ENCODE data around the gene LGI2. TPM values are rescaled to one million over a fixed set of nuclear protein-coding genes. Genes with fewer than 3 reads are reported as not detected.

Gene LGI2
- total and polyA plus RNA-seq, 4 donors, result 0.05 to 0.19 (median 0.08) TPM; not detected in 1

GRCh38 chr4:24968992-24969391 is 61.8 kb downstream of the LGI2 start (continued):
- TF ChIP-seq FOXA2 (IDR thresholded peaks at IDR 0.05) (no peak), JUND (IDR thresholded peaks at IDR 0.05) (no peak), ZBTB33 (IDR thresholded peaks at IDR 0.05) (no peak), HNF4A (conservative IDR thresholded peaks at IDR 0.05) (no peak)
- TF ChIP-seq, protein P1, sequence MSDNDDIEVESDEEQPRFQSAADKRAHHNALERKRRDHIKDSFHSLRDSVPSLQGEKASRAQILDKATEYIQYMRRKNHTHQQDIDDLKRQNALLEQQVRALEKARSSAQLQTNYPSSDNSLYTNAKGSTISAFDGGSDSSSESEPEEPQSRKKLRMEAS (IDR thresholded peaks at IDR 0.05), result no peak

DNA sequence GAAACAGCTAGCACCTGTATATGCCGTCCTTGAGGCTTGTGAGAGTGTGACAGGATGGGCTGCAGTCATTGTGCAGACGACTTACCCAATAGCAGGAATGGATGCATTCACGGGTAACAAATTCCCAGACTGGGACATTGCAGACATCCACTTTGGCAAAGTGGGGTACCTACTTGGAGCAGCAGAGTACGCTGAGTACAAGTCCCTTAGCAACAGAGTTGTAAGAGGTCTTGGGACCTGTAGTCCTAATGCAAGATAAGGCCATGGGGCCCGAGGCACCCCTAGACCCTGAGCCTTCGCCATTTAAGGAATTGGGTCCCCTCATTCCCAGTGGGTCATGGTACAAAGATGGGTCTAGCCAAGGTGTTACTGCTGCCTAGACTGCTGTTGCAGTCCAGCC is 62.5 kb downstream of the LGI2 start:
- Histone ChIP-seq H3K4me1 (ENCODE audit: control insufficient read depth in 4 of 4, insufficient read depth in 4 of 4, low read length in 3 of 4) (peaks cover 0 to under 1% (median under 1%) of the 10 kb centered on the region in 4 donors), H3K36me3 (ENCODE audit: control insufficient read depth in 4 of 4, insufficient read depth in 3 of 4, low read depth in 1 of 4, low read length in 3 of 4) (no peaks in the 10 kb centered on the region), H3K9ac (ENCODE audit: low read depth in 1 of 2, low read length in 2 of 2) (no peak overlapping the region), H3K4me3 (ENCODE audit: low read depth in 1 of 3, low read length in 3 of 3) (no peak overlapping the region), H3K27me3 (ENCODE audit: control insufficient read depth in 4 of 4, insufficient read depth in 4 of 4, low read length in 3 of 4) (no peaks in the 10 kb centered on the region), H3K27ac (ENCODE audit: low read depth in 1 of 2, low read length in 2 of 2) (no peak overlapping the region), H3K9me3 (ENCODE audit: control insufficient read depth in 4 of 4, low read length in 3 of 4) (peaks cover 0 to 2% (median 0%) of the 10 kb centered on the region in 4 donors)
- WGBS, result 94% methylated on average over 6 of the region's 6 CpGs
- no peak for DNase-seq (ENCODE audit: low spot score)
- TF ChIP-seq GABPA (IDR thresholded peaks at IDR 0.05 in 1 of 2, conservative IDR thresholded peaks at IDR 0.05 in 1 of 2) (no peak), EGR1 (IDR thresholded peaks at IDR 0.05; ENCODE audit: low read depth in 2 of 2) (no peak), SP1 (IDR thresholded peaks at IDR 0.05) (no peak), FOXA1 (IDR thresholded peaks at IDR 0.05) (no peak), YY1 (IDR thresholded peaks at IDR 0.05) (no peak), NR2F2 (IDR thresholded peaks at IDR 0.05) (no peak), JUND (IDR thresholded peaks at IDR 0.05) (no peak), ATF3 (IDR thresholded peaks at IDR 0.05) (no peak)
- TF ChIP-seq, protein P1 (IDR thresholded peaks at IDR 0.05), result no peak

GRCh38 chr4:24967346-24967745 is 63.4 kb downstream of the LGI2 start:
- TF ChIP-seq HNF4A (conservative IDR thresholded peaks at IDR 0.05), result no peak
- TF ChIP-seq FOXA1 (IDR thresholded peaks at IDR 0.05), result no peak
- no peak for TF ChIP-seq GABPA (IDR thresholded peaks at IDR 0.05 in 1 of 2, conservative IDR thresholded peaks at IDR 0.05 in 1 of 2)
- no peak for TF ChIP-seq JUND (IDR thresholded peaks at IDR 0.05)
- no peak for TF ChIP-seq YY1 (IDR thresholded peaks at IDR 0.05)
- no peak for TF ChIP-seq RAD21 (IDR thresholded peaks at IDR 0.05)
- TF ChIP-seq EGR1 (IDR thresholded peaks at IDR 0.05; ENCODE audit: low read depth in 2 of 2), result no peak
- TF ChIP-seq ATF3 (IDR thresholded peaks at IDR 0.05), result no peak
- TF ChIP-seq, protein P1 (IDR thresholded peaks at IDR 0.05), result no peak
- no peak for TF ChIP-seq NR2F2 (IDR thresholded peaks at IDR 0.05)
- no peak for TF ChIP-seq ZBTB33 (IDR thresholded peaks at IDR 0.05)
- no peak for TF ChIP-seq SP1 (IDR thresholded peaks at IDR 0.05)
- Histone ChIP-seq H3K9me3 (ENCODE audit: control insufficient read depth in 4 of 4, low read length in 3 of 4) (peaks cover 0 to 2% (median 0%) of the 10 kb centered on the region in 4 donors), H3K36me3 (ENCODE audit: control insufficient read depth in 4 of 4, insufficient read depth in 3 of 4, low read depth in 1 of 4, low read length in 3 of 4) (no peaks in the 10 kb centered on the region), H3K4me1 (ENCODE audit: control insufficient read depth in 4 of 4, insufficient read depth in 4 of 4, low read length in 3 of 4) (no peaks in the 10 kb centered on the region), H3K4me3 (ENCODE audit: low read depth in 1 of 3, low read length in 3 of 3) (no peak overlapping the region), H3K9ac (ENCODE audit: low read depth in 1 of 2, low read length in 2 of 2) (no peak overlapping the region), H3K27me3 (ENCODE audit: control insufficient read depth in 4 of 4, insufficient read depth in 4 of 4, low read length in 3 of 4) (no peaks in the 10 kb centered on the region), H3K27ac (ENCODE audit: low read depth in 1 of 2, low read length in 2 of 2) (no peak overlapping the region)
- WGBS, result 89% methylated on average over 4 of the region's 4 CpGs
- DNase-seq (ENCODE audit: low spot score), result peak; percentile 8
